Measurements from ENCODE around the gene GP1BB. TPM values are rescaled to one million over a fixed set of nuclear protein-coding genes. Genes with fewer than 3 reads are reported as not detected.
"Not testable (repeated sequence)": the region's sequence is repeated elsewhere in the genome, so short reads cannot be mapped to it uniquely, and the experiment has no call there.

GP1BB gene
- total RNA-seq: 51.2 and 67.7 TPM in 2 replicates
- 32.1 TPM for polyA plus RNA-seq (2012)

DNA sequence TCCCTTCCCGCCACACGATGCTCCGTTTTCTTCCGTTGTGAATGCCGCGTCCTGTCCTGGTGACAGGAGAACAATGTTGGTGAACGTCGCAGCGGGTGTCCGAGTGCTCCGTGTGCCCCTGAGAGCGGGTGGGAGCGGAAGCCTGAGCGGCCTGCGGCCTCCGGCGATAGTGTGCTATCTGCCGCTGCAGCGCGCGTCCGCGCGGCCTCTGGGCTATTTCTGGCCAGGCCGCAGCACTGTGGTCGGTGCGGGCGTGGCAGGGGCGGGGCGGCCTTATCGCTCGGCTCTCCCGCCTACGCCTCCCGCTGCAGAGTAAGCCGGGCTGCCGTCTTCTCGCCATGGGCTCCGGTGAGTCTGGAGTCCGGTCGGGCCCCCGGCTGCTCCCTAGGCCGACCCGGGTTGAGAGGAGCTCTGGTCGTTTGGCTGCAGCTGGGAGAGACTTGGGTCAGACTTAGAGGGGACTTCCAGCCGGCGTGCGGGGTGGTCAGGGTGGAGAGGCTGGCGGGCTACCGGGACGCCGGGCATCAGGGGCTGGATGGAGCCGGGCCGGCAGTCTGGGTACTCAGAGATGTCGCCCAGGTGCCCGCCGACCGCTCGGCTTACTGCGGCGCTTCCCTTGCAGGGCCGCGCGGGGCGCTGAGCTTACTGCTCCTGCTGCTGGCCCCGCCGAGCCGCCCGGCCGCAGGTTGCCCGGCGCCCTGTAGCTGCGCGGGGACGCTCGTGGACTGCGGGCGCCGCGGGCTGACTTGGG lies at the start of gene GP1BB:
Gene GP1BB (plus strand): TSS at position 308 of the 751 bp plus-strand sequence. CDS start 31 bp downstream, at position 339.
- DNase-seq (ENCODE audit: low read depth): no peak

DNA sequence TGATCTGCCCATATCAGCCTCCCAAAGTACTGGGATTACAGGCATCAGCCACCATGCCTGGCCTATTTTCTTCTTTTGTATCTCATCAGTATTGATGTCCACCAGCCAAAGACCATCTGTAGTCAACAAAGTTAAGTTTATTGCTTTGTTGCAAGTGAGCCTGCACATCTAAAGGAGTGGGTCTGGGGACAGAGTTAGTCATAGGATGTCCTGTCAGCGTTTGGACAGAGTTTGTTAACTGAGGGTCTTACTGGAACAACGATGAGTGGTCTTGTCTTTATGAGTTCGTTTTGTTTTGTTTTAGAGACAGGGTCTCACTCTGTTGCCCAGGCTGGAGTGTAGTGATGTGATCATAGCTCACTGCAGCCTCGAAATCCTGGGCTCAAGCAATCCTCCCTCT lies 49.7 kb upstream of the GP1BB start:
- DNase-seq (ENCODE audit: low read depth): no peak

DNA sequence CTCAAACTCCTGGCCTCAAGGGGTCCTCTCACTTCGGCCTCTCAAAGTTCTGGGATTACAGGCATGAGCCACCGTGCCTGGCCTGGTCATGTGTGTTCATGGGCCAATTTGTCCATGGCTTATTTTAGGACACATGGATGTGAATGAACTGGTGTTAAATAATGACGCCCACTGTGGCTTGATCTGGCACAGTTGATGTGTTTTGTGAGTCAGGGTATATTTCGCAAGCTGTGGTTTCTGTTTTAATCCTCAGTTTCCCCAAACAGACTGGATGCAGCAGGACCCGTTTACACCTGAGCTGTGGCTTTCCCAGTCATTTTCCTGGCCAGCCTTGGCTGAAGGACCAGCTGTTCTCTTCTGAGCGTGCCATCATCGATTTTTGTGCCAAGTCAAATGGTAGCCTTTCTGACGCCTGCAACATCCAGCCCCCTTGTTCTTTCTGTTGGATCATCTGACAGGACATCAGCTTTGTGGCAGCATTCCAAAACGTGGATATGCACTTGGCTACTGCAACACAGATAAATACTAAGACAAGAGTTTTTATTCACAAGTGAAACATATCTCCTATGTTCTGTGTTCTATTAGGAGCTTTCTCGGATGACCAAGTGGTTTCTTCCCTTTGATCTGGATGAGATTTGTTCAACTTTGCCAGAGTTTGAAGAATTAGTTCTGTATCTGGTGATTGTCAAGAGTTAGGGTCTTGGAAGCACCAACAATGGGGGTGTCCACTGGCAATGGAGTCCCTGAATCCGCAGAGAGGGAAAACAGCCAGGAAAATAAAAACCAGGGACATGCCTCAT lies 49.0 kb upstream of the GP1BB start:
- DNase-seq (ENCODE audit: low read depth): peak; percentile 89

DNA sequence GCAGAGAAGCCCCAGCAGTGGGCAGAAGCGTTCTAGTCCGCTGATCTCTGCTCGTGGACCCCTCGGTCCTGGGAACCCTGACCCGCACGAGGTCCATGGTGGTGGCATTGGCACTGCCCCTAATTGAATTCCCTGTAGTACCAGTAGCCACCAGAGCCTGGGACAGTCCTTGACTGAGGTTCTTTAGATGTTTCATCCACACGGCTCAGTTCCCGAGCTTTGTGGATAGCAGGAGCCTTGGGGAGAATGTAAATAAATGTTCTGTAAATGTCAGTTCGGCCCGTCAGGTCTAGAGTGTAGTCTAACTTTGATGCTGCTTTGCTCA lies 48.4 kb upstream of the GP1BB start:
- DNase-seq (ENCODE audit: low read depth): no peak

DNA sequence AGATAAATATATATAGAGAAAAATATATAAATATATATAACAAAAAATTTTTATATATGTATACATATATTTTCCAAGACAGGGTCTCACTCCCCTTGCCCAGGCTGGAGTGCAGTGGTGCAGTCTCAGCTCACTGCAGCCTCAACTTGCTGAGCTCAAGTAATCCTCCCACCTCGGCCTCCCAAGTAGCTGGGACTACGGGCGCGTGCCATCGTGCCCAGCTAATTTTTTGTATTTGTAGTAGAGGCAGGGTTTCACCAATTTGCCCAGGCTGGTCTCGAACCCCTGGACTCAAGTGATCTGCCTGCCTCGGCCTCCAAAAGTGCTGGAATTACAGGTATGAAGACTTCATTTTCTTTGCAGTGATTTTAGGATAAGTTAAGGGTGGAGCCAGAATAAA lies 47.9 kb upstream of the GP1BB start:
- no peak for DNase-seq (ENCODE audit: low read depth)

DNA sequence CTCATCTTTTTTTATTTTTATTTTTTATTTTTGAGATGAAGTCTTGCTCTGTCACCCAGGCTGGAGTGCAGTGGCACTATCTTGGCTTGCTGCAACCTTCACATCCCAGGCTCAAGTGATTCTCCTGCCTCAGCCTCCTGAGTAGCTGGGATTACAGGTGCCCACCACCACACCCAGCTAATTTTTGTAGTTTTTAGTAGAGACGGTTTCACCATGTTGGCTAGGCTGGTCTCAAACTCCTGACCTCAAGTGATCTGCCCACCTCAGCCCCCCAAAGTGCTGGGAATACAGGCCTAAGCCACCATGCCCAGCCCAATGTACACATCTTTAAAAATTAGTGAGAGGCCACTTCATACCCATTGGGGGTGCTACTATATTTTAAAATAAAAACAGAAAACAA lies 46.9 kb upstream of the GP1BB start:
- DNase-seq (ENCODE audit: low read depth): not testable (repeated sequence)

DNA sequence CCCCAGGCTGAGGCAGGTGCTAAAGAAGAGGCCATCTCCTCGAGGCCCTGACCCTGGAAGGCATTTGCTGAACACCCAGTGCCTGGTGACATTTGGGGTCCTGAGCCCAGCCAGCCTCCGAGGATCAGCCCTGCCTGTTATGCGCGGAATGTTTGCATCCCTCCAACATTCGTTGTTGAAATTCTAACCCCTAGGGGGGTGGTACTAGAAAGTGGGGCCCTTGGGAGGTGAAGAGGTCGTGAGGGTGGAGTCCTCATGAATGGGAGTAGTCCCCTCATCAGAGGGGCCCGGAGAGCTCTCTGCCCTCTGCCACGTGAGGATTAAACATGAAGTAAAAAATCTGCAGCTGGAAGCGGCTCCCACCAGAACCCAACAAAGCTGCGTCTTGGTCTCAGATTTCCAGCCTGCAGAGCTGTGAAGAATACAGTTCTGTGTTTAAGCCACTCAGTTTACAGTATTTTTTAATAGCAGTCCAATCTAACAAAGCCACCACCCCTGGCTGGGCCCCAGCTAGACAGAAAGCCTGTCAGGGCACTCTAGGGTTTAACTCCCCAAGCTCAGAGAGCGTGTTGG lies 44.3 kb upstream of the GP1BB start:
- no peak for DNase-seq (ENCODE audit: low read depth)

DNA sequence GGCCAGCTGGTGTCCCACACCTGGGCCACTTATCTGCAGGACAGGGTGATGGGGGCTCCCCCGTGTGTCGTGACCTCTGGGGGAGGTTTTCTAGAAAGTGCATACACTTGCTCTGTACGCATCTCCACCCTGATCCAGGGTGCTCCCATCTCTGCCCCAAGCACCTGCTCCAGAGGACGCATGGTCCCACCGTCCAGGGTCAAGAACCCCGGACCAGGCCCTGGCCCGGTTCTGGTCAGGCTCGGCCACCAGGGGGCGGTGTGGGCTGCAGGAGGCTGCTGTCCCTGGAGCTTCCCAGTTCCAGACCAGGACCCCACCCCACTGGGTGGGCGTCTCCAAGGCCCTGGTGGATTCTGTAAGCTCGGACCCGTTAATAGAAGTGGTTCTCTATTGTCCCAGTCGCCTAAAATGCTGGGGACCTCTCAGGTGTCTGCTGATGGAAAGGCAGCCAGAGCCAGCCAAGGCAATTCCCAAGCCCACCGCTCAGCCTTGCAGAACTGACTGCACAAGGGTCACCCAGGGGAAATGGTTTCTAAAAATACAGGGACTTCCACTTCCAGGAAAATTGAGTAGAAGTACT lies 43.7 kb upstream of the GP1BB start:
- DNase-seq (ENCODE audit: low read depth): peak; percentile 13

DNA sequence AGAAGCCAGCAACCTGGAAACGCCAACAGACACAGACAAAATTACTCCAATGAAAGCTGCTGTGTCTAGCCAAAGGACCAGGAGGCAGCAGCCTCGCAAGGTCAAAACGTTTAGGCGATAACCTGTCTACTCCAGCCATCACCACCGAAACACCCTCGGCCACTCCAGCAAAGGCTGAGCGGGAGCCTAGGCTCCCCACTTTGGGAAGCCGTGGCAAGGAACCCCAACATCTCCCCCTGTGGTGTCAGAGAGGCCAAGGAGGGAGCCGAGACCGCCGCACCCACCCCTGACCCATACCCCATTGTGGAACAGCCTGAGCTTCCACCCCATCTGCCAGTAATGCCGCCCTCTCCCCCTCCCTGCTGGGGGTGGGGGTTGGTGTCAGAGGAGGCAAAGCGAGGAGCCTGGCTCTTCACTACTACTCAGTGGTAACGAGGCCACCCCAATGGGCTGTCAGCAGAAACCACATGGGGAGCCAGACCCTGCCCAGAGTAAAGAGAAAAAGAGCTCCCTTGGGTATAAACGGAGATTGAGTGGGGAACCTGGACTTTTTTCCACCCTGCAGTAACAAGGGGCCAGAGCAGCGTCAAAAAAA lies 43.0 kb upstream of the GP1BB start:
- DNase-seq (ENCODE audit: low read depth): no peak

DNA sequence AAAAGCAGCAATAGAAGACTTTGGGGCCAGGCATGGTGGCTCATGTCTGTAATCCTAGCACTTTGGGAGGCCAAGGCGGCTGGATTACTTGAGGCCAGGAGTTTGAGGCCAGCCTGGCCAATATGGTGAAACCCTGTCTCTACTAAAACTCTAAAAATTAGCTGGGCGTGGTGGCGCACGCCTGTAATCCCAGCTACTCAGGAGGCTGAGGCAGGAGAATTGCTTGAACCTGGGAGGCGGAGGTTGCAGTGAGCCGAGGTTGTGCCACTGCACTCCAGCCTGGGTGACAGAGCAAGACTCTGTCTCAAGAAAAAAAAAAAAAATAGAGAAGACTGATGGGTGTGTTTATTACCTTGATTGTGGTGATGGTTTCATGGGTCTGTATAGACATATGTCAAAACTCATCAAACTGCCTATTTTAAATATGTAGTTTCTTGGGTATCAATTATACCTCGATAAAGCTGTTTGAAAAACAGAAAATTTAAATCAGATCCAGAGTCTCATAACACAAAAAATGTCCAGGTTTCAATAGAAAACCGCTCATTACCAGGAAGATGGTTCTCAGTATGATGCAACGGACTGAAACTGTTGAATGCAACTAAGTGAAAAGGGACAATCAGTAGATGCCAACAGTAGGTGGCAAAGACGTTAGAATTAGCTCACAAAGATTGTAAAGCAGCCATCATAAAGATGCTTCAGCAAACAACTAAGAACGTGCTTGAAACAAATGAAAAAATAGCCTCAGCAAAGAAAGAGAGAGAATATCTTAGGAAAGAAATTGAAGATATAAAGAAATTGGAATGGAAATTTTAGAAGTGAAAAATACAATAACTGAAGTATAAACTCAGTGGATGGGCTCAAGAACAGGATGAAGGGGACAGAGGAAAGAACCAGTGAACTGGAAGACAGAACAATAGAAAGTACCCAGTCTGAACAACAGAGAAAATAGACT lies 42.2 kb upstream of the GP1BB start:
- no peak for DNase-seq (ENCODE audit: low read depth)

DNA sequence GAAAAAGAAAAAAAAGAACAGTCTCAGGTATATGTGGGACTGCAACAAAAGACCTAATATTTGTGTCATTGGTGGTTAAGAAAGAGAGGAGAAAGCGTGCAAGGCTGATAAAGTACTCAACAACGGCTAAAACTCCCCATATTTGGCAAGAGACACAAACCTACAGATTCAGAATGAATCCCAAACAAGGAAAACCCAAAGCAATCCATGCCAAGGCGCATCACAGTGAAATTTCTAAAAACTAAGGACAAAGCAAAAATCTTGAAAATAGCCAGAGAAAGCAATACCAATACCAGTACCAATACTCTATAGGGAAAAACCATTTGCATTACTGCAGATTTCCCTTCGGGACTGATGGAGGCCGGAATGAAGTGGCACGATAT lies 41.5 kb upstream of the GP1BB start:
- no peak for DNase-seq (ENCODE audit: low read depth)

DNA sequence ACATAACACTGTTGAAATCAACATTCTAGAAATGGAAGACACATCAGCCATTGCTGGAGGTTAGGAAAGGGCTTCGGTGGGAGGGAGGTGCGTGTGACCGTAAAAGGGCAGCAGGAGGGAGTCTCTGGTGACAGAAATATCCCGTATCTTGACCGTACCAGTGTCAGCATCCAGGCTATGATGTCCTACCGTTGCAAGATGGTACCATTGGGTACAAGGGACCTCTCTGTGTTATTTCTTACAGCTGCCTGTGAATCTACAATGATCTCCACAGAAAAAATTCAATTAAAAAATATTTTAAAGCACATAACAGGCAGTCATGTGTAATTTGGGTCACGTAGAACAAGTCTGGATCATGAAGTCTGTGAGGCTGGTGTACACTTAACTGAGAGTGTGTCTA lies 36.4 kb upstream of the GP1BB start:
- DNase-seq (ENCODE audit: low read depth): no peak

DNA sequence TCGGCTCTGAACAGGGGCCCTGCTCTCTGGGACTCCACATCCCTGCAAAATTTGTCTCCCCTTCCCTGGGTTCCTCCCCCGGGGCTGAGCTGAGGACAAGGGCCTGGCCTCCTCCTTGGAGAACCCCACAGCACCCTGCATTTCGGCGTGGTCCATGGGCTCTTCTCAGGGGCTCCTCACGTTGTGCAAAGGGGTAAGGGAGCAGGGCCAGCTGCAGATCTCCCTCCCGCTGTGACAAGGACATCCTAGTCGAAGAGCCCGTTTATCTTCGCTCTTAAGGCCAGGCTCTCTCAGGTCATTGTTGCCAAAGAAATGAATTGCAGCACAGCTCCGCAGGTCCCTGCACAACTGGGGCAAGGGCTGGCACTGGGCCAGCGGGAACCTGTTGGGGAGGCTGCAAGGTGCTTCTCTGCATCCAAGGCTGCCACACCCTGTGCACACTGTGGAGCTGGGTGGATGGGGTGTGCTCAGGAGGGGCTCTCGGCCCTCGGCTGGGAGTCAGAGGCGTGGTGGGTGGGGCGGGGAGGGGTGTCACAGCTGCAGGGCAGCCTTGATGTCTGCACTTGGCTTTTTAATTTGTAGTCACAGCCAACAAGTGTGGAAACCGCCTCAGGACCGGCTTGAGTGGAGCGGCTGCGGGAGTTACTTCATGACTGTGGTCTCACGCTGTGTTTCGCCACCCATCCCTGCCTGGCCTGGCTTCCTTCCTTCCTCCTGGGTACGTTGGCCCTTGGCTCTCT lies 35.6 kb upstream of the GP1BB start:
- DNase-seq (ENCODE audit: low read depth): no peak

DNA sequence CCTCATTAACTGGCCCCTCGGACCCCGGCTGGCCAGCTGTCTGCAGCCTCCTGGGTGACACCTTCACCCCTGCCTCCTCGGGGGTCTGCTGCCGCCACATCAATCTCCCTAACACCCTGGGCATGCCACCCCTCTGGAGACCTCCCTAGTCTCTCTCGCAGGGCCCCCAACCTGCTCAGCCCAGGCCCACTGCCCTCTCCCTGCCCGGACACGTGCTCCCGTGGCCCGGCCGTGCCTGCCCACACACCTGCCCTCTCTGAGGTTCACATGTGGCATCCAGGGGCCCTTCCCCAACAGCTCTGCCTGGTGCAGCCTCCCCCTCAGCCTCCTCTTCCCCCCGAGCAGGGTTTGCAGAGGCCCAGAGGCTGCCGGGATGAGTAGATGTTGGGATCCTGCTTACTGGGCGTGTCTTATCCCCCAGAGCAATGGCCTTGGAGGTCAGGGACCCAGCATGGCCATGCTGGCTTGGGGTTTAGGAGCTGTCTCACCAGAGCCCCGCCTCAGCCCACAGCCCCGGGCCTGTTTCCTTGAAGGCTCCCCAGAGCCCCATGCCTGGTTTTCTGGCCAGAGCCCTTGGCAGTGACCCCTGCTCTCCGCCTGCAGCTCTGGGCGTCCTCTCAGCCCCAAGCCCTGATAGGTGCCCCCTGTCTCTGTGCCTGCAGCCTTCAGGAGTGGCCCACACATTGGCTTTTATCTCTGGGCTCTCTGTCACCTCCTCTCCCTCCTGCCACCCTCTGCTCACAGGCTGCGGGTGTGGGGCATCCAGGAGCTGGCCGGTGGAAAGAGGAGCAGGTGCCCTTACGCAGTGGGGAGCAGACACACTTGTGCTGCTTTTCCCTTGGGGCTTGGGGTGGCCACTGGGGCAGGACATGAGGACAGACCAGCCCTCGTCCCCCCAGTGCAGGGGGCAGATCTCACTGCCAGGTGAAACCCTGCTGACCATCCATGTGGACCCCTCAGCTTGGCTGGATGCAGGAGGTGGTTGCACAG lies 34.7 kb upstream of the GP1BB start:
- no peak for DNase-seq (ENCODE audit: low read depth)

DNA sequence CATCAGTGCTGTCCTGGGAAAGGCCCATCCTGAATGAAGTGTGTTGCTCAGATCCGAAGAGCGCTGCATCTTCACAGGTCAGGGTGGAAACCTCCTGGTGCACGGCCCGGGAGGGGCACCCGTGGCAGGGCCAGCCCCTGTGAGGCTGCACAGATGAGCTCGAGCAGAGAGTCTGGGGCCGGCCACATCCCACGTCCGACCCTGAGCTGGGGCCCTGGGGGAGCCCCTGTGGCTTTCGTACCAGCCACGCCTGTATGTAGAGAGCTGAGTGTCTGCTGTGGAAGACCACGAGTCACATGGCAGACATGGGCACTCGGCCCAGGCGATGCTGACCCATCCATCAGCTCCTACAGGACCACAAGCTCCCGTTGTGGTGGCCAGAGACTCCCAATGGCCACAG lies 33.9 kb upstream of the GP1BB start:
- peak; percentile 71 for DNase-seq (ENCODE audit: low read depth)

DNA sequence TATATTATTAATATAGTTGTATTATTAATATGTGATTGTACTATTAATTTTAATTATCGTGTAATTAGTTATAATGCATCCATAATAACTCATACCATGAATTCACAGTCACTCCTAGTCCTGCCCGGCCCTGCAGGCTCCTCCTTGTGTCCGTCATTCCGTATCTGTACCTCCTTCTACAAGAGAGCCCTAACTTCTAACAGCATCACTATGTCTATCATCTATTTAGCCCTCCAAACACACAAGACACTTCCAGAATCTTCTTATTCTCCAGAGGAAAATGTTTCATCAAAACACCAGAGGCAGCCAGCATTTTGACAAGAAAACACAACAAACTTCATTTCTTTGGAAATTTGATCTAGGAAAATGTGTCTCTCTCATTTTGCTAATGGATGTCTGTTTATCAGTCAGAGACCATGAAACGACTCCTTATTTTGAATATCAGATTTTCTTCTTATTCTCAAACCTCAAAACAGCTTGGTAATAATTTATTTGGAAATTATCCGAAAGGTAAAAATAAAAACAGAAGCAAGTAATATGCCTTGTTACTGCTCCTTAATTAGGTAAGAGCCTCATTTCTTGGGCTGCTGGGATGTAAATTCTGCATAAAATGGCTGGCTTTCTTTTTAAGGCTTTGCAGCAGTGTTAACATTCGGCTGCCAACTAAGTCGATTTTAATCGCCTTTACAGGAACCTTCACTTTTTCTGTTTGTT lies 32.2 kb upstream of the GP1BB start:
- no peak for DNase-seq (ENCODE audit: low read depth)

DNA sequence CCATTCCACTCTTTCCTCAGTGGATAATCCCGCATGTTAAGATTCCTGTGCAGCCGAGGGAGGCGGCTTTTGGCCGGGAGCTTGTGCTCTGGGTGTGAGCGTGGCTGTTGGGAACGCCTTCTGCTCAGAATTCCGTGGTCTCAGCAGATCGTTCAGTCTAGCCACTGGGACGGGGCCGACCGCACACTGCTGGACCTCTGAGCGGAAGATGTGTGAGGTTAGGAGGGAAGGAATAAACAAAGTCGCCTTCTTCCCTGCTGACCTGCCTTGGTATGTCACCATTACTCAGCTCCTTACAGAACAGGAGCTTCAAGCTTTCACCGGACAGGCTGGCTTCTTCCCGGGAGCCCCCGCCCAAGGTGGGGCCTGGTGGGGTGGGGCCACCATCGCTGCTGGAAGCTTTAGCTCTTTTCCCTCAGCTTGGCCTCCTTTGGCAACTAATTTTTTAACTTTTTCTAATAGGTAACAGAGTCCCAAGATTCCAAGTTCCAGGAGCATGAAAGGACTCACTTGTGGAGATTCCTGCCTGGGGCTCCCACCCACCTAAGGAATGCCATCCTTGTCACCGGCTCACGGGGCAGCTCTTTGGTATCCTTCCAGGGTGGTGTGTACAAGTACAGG lies 31.5 kb upstream of the GP1BB start:
- DNase-seq (ENCODE audit: low read depth): peak; percentile 79
